GM06990 (cell line): ENCODE results near the gene C3orf20.

Source experiments
- DNase-seq: peaks from one replicate; pipeline ENCODE4 v3.0.0-alpha.2; 2011; ENCODE audit not compliant: insufficient read length; ENCODE audit errors: extremely low read depth
- H3K27me3 ChIP-seq: replicated peaks from 2 replicates; pipeline ENCODE4 v1.6.0; 2011; ENCODE audit warnings: low read length; ENCODE audit not compliant: control insufficient read depth, insufficient read depth
- H3K36me3 ChIP-seq: 2 replicates; pipeline ENCODE4 v1.5.1; 2011; ENCODE audit warnings: low read length; ENCODE audit not compliant: control insufficient read depth, insufficient read depth
- H3K4me3 ChIP-seq: replicated peaks from 2 replicates; pipeline ENCODE4 v1.5.1; 2011; ENCODE audit warnings: low read depth, mild to moderate bottlenecking, control low read depth, low read length
- CTCF ChIP-seq: IDR thresholded peaks from 2 replicates; pipeline ENCODE4 v1.5.1; 2011; ENCODE audit warnings: low read length, control low read depth, mild to moderate bottlenecking, inconsistent platforms; ENCODE audit not compliant: insufficient read depth, poor library complexity, severe bottlenecking

Gene C3orf20

GRCh38 chr3:14631101-14631497, 43.8 kb upstream of the C3orf20 start:
- no peaks in the 10 kb centered on the region for H3K36me3 ChIP-seq
- peaks cover 2% of the 10 kb centered on the region for H3K27me3 ChIP-seq
- TF ChIP-seq CTCF, result no peak
- H3K4me3 ChIP-seq, result no peak overlapping the region
- DNase-seq, result no peak

- TF ChIP-seq CTCF, result no peak
- DNase-seq, result no peak
- no peaks in the 10 kb centered on the region for H3K36me3 ChIP-seq
- no peak overlapping the region for H3K4me3 ChIP-seq
- peaks cover 2% of the 10 kb centered on the region for H3K27me3 ChIP-seq
Observed at GRCh38 chr3:14631687-14632441, 43.1 kb upstream of the C3orf20 start.

GRCh38 chr3:14632442-14632930, 42.5 kb upstream of the C3orf20 start:
- no peak for DNase-seq
- no peak for TF ChIP-seq CTCF
- peaks cover 2% of the 10 kb centered on the region for H3K27me3 ChIP-seq
- no peaks in the 10 kb centered on the region for H3K36me3 ChIP-seq
- H3K4me3 ChIP-seq, result no peak overlapping the region

- no peak for DNase-seq
- H3K4me3 ChIP-seq, result no peak overlapping the region
- peaks cover 2% of the 10 kb centered on the region for H3K27me3 ChIP-seq
- no peaks in the 10 kb centered on the region for H3K36me3 ChIP-seq
- no peak for TF ChIP-seq CTCF
Observed at GRCh38 chr3:14633417-14633816, 41.5 kb upstream of the C3orf20 start.

GRCh38 chr3:14633819-14634424, 41.0 kb upstream of the C3orf20 start:
- no peak overlapping the region for H3K4me3 ChIP-seq
- peak; percentile 25 for DNase-seq
- peak; percentile 85 for TF ChIP-seq CTCF

More at GRCh38 chr3:14633819-14634424, 41.0 kb upstream of the C3orf20 start:
- Histone ChIP-seq H3K36me3 (no peaks in the 10 kb centered on the region), H3K27me3 (peaks cover 2% of the 10 kb centered on the region)
